CD4-positive, alpha-beta T cell (primary cell): ENCODE data around the gene ABCC3. TPM values are rescaled to one million over a fixed set of nuclear protein-coding genes. Genes with fewer than 3 reads are reported as not detected.
A peak's percentile ranks its signal among the peaks of the same experiment; 100 is the strongest.

ENCODE experiments used
- ATAC-seq: fragments of 200-7000 bp; cut with Tn5 transposase; one replicate; pipeline ENCODE4 v1.10.0; 2022; ENCODE audit warnings: mild to moderate bottlenecking; ENCODE audit not compliant: poor library complexity
- CTCF ChIA-PET: fragments of 350-600 bp; sonication (Branson Sonifier 250); formaldehyde crosslinking; loops from one replicate; lab custom pipeline; 2021; ENCODE audit warnings: antibody characterized with exemption, inconsistent platforms; lab: Charles Lee
- POLR2A ChIA-PET: fragments of 350-600 bp; sonication (Branson Sonifier 250); formaldehyde crosslinking; loops from one replicate; lab custom pipeline; 2021; ENCODE audit warnings: antibody characterized with exemption, inconsistent platforms; lab: Charles Lee
- DNase-seq, 14 experiments: peaks; one replicate each; pipeline ENCODE4 v3.0.0-alpha.2; 2013 to 2020; ENCODE audit warnings: mixed read lengths in 2 of 14
- H3K27ac ChIP-seq, 2 donors: one replicate each; pipeline versions ENCODE4 v1.5.1 to v1.7.0; 2013; ENCODE audit warnings: low read length in 2 of 2, low read depth in 1 of 2, mild to moderate bottlenecking in 1 of 2
- H3K27me3 ChIP-seq, 2 experiments: 1 replicate in 1 of 2; 2 replicates in 1 of 2; pipeline versions ENCODE4 v1.6.1 to v1.7.0; 2013; ENCODE audit warnings: low read length in 2 of 2, control low read depth in 1 of 2, mild to moderate bottlenecking in 1 of 2, moderate library complexity in 1 of 2; ENCODE audit not compliant: insufficient read depth in 2 of 2, control insufficient read depth in 1 of 2
- H3K36me3 ChIP-seq: one replicate; pipeline ENCODE4 v1.6.1; 2013; ENCODE audit warnings: low read length, control low read depth; ENCODE audit not compliant: insufficient read depth
- H3K4me1 ChIP-seq: one replicate; pipeline ENCODE4 v1.6.1; 2013; ENCODE audit warnings: low read length, control low read depth; ENCODE audit not compliant: insufficient read depth
- H3K4me3 ChIP-seq: one replicate; pipeline ENCODE4 v1.5.1; 2013; ENCODE audit warnings: mild to moderate bottlenecking, low read length, moderate library complexity
- H3K9me3 ChIP-seq, 2 experiments: 1 replicate in 1 of 2; 2 replicates in 1 of 2; pipeline versions ENCODE4 v1.6.1 to v1.7.0; 2013; ENCODE audit warnings: low read length in 2 of 2, mild to moderate bottlenecking in 2 of 2, control low read depth in 1 of 2, moderate library complexity in 1 of 2; ENCODE audit not compliant: control insufficient read depth in 1 of 2, insufficient read depth in 1 of 2
- H3K27ac Mint-ChIP-seq: one replicate; pipeline ENCODE4 v1.8.0; 2020; ENCODE audit warnings: mixed read lengths
- H3K27me3 Mint-ChIP-seq: one replicate; pipeline ENCODE4 v1.8.0; 2021; ENCODE audit warnings: mixed read lengths
- H3K36me3 Mint-ChIP-seq: one replicate; pipeline ENCODE4 v1.8.0; 2021; ENCODE audit warnings: low read depth, mixed read lengths
- H3K4me1 Mint-ChIP-seq: one replicate; pipeline ENCODE4 v1.8.0; 2021; ENCODE audit warnings: low read depth, mixed read lengths
- H3K4me3 Mint-ChIP-seq: one replicate; pipeline ENCODE4 v1.8.0; 2020; ENCODE audit warnings: mild to moderate bottlenecking, mixed read lengths
- H3K9me3 Mint-ChIP-seq: one replicate; pipeline ENCODE4 v1.8.0; 2020; ENCODE audit warnings: mixed read lengths
- intact Hi-C, 2 experiments: fragments of 100-400 bp; cut with DNase I in 1 of 2; cut with micrococcal nuclease in 1 of 2; formaldehyde crosslinking; loops; one replicate each; pipeline versions ENCODE4 v1.15.1 to v1.9.0; 2023 to 2025; cut with DNase I, micrococcal nuclease
- total RNA-seq, 174 experiments: library from RNA in 2 of 174; stranded (reverse) in 2 of 174; gene quantifications; one replicate each; pipeline ENCODE4 v1.2.3 and lab custom pipeline; 2021 to 2026
- TF ChIP-seq, protein P1 (sequence below): fragments of 200-600 bp; IDR thresholded peaks from one replicate; pipeline ENCODE4 v1.8.0; 2022; ENCODE audit warnings: antibody characterized with exemption, mild to moderate bottlenecking

The ABCC3 gene
- total RNA-seq, 2 experiments from 2014 or later = 0.19 TPM; not detected in 1

DNA sequence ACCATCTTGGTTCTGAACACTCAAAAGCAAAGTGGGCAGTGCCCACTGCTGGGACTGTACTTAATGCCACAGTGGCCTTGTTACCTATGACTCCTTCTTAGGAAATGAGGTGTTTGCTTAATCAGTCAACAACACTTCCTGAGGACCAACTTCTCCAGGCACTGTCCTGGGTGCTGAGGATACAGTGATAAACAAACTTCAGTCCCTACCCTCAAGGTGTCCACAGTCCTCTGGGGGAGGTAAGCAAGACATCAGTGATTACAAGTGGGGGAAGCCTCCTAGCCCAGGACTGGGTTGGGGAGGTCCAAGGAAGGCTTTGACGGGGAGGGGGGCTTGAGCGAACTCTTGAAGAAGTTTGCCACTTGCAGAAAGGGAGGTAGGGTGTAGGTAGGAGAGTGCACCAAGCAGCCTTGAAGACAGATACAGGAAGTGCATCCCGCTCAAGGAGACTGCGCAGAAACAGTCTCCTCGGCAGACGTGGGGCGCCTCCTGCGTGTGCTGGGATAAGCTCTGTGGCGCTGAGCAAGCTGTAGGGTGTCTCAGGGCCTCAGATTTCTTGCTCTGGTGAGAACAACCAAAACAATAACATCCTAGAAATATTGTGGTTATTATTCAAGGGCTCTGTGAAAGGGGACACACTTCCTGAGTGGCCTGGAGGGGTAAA is 2.6 kb upstream of the ABCC3 start:
- H3K36me3 Mint-ChIP-seq = no peaks in the 10 kb centered on the region
- Histone ChIP-seq H3K9me3 (no peaks in the 10 kb centered on the region), H3K27ac (no peak overlapping the region), H3K36me3 (no peaks in the 10 kb centered on the region), H3K4me1 (peaks cover 12% of the 10 kb centered on the region), H3K27me3 (peaks cover 73 to 91% of the 10 kb centered on the region in 2 experiments), H3K4me3 (no peak overlapping the region)
- peaks cover 9% of the 10 kb centered on the region for H3K4me1 Mint-ChIP-seq
- intact Hi-C loops = loop anchor here (2.0 to 5.0 kb wide), 3 partner anchors 65 to 209 kb away; partner anchors contain the start of gene ANKRD40 (in 1 of the 2)
- H3K4me3 Mint-ChIP-seq = no peak overlapping the region
- TF ChIP-seq, protein P1, sequence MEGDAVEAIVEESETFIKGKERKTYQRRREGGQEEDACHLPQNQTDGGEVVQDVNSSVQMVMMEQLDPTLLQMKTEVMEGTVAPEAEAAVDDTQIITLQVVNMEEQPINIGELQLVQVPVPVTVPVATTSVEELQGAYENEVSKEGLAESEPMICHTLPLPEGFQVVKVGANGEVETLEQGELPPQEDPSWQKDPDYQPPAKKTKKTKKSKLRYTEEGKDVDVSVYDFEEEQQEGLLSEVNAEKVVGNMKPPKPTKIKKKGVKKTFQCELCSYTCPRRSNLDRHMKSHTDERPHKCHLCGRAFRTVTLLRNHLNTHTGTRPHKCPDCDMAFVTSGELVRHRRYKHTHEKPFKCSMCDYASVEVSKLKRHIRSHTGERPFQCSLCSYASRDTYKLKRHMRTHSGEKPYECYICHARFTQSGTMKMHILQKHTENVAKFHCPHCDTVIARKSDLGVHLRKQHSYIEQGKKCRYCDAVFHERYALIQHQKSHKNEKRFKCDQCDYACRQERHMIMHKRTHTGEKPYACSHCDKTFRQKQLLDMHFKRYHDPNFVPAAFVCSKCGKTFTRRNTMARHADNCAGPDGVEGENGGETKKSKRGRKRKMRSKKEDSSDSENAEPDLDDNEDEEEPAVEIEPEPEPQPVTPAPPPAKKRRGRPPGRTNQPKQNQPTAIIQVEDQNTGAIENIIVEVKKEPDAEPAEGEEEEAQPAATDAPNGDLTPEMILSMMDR = no peak
- H3K27ac Mint-ChIP-seq = no peak overlapping the region
- H3K27me3 Mint-ChIP-seq = peaks cover 91% of the 10 kb centered on the region
- DNase-seq (no peak), ATAC-seq (no peak)
- ChIA-PET POLR2A (no interaction called here), CTCF (no interaction called here)
- no peaks in the 10 kb centered on the region for H3K9me3 Mint-ChIP-seq

DNA sequence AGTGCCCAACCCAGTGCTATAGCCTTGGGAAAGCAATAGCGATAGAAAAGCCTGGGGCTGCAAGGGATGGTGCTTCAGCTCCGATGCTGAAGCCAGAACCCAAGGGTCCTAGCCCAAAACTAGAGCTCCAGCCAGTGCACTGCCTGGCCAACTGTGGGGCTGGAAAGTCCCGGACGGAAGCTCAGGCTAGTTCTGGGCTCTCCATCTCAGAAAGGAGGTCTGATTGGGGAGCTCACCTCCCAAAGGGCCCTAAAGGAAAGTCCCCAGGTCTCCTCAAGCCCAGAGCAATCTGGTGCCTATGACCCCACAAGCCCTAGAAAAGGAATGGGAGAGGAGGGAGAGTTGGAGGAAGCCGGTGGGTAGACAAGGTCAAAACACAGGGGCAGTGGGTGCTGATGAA is 2.0 kb upstream of the ABCC3 start:
- H3K27ac Mint-ChIP-seq = no peak overlapping the region
- ChIA-PET POLR2A (no interaction called here), CTCF (interaction anchor here (0.6 kb wide), 1 partner anchor 85 kb away, joined by 5 read pairs; no protein-coding TSS in a partner anchor)
- Histone ChIP-seq H3K9me3 (no peaks in the 10 kb centered on the region), H3K36me3 (no peaks in the 10 kb centered on the region), H3K4me1 (peaks cover 12% of the 10 kb centered on the region), H3K4me3 (no peak overlapping the region), H3K27ac (no peak overlapping the region), H3K27me3 (peaks cover 73 to 90% of the 10 kb centered on the region in 2 experiments)
- no peaks in the 10 kb centered on the region for H3K9me3 Mint-ChIP-seq
- peaks cover 9% of the 10 kb centered on the region for H3K4me1 Mint-ChIP-seq
- ATAC-seq (no peak), DNase-seq (no peak)
- intact Hi-C loops = loop anchor here (5.0 kb wide), 2 partner anchors 65 to 75 kb away; partner anchors contain the start of gene ANKRD40 (in 1 of the 2)
- H3K36me3 Mint-ChIP-seq = no peaks in the 10 kb centered on the region
- H3K4me3 Mint-ChIP-seq = no peak overlapping the region
- TF ChIP-seq, protein P1 = no peak
- peaks cover 91% of the 10 kb centered on the region for H3K27me3 Mint-ChIP-seq

DNA sequence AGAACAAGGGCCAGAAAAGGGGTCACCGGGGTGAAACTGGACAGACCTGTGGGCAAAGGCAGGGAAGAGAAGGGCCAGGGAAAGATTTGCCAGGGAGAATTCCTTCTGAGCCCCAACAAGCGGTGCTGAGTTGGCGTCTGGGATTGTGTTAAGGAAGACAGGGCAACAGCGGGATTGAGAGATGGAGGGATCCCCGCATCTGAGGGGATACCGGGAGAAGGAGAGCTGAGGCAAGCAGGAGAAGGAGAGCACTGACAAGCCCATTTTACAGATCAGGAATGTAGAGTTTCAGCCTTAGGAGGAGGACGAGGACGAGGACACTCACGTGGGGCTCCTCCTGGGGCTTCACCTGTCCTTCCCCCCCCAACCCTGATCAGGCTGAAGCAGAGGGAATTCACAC is 998 bp upstream of the ABCC3 start:
- peak overlapping the region; percentile 7 for H3K4me3 Mint-ChIP-seq
- Histone ChIP-seq H3K9me3 (no peaks in the 10 kb centered on the region), H3K27me3 (peaks cover 68 to 83% of the 10 kb centered on the region in 2 experiments), H3K27ac (no peak overlapping the region), H3K4me3 (no peak overlapping the region), H3K4me1 (peaks cover 9% of the 10 kb centered on the region), H3K36me3 (no peaks in the 10 kb centered on the region)
- intact Hi-C loops = loop anchor here (5.0 kb wide), 2 partner anchors 64 to 74 kb away; partner anchors contain the start of gene ANKRD40 (in 1 of the 2)
- peaks cover 91% of the 10 kb centered on the region for H3K27me3 Mint-ChIP-seq
- H3K4me1 Mint-ChIP-seq = peaks cover 9% of the 10 kb centered on the region
- DNase-seq (no peak), ATAC-seq (no peak)
- ChIA-PET POLR2A (no interaction called here), CTCF (no interaction called here)
- no peaks in the 10 kb centered on the region for H3K36me3 Mint-ChIP-seq
- H3K27ac Mint-ChIP-seq = no peak overlapping the region
- TF ChIP-seq, protein P1 = no peak
- H3K9me3 Mint-ChIP-seq = no peaks in the 10 kb centered on the region
